Activated CD4-positive, CD25-positive, alpha-beta regulatory T cell (primary cell): ENCODE data around the gene GABARAPL1.
"Not testable (repeated sequence)": the region's sequence is repeated elsewhere in the genome, so short reads cannot be mapped to it uniquely, and the experiment has no call there.

Experiments
- DNase-seq, 4 experiments: peaks; one replicate each; lab custom pipeline; 2025; lab: John Stamatoyannopoulos, UW

The GABARAPL1 gene

DNA sequence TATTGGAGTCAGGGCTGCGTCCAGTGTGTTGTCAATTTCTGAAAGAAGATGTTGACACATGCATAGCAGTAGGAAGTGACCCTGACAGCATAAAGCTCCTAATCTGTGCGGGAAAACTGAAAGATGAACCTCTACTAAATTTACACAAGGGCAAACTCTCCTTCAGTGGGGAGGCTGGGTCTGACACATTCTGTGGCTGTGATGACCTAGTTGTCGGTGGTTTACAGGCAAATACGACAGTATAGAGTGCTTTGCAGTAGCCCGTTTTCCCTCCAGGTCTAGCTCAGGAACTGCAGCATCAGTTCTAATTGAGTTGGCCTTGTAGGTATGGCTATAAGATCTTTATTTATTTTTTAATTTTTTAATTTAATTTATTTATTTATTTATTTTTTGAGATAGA lies 14.8 kb upstream of the GABARAPL1 start:
- no peak for DNase-seq

DNA sequence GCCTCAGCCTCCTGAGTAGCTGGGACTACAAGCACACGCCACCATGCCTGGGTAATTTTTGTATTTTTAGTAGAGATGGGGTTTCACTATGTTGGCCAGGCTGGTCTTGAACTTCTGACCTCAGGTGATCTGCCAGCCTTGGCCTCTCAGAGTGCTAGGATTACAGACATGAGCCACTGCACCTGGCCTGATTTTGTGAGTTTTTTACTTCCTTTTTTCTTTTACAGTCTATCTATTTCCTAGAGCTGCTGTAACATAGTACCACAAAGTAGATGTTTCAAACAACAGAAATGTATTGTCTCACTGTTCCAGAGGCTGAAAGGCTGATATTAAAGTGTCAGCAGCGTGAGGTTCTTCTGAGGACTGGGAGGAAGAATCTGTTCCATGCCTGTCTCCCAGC lies 8.2 kb upstream of the GABARAPL1 start:
- not testable (repeated sequence) for DNase-seq

DNA sequence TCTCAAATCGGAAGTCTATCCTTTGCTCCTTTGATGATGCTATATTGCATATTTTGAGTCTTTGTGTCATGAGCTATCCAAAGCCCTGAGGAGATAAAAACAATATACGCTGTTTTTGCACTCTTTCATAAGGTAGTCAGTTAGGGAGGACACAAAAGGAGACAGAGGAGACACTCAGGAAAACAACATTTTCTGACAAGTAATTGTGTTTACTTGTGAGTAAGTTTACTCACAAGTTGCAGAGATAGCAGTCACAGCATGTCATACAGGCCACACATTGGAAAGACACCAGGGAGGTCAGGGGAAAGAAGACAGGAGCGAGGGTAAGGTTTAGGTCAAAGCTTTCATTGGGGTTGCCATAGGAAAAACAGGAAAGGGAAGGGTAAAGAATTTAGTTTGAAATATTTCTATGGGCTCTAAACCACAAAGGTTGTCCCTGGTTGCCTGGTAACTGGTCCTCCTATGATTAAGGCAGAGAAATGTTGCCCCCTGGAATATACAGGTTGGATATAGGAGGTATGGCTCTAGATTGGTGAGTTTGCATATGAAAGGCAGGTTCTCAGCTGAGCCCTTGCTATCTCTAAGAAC lies 7.4 kb upstream of the GABARAPL1 start:
- no peak for DNase-seq

DNA sequence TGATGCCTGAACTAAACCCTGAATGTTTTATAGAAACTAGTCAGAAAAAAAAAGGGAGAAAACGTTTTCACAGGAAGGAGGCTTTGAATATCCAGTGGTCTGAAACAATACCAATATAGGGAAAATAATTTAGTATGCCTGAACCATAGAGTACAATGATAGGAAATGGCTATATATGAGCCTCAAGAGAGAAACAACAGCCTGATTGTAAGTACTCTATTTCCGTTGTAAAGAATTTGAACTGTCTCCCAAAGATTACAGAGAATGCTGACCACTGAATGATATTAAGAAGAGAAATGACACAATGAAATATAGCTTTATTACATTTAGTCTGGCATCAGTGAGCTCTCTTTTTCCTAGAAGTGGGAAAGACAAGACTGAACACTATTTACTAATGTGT lies 5.5 kb upstream of the GABARAPL1 start:
- no peak for DNase-seq

DNA sequence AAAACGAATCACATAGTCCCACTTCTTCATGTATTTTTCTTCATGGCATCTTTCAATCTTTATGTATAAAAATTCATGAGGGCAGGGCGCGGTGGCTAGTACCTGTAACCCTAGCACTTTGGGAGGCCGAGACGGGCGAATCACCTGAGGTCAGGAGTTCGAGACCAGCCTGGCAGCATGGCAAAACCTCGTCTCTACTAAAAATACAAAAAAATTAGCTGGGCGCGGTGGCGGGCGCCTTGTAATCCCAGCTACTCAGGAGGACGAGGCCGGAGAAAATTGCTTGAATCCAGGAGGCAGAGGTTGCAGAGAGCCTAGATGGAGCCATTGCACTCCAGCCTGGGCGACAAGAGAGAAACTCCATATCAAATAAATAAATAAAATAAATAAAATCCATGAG lies 2.5 kb upstream of the GABARAPL1 start:
- no peak for DNase-seq

DNA sequence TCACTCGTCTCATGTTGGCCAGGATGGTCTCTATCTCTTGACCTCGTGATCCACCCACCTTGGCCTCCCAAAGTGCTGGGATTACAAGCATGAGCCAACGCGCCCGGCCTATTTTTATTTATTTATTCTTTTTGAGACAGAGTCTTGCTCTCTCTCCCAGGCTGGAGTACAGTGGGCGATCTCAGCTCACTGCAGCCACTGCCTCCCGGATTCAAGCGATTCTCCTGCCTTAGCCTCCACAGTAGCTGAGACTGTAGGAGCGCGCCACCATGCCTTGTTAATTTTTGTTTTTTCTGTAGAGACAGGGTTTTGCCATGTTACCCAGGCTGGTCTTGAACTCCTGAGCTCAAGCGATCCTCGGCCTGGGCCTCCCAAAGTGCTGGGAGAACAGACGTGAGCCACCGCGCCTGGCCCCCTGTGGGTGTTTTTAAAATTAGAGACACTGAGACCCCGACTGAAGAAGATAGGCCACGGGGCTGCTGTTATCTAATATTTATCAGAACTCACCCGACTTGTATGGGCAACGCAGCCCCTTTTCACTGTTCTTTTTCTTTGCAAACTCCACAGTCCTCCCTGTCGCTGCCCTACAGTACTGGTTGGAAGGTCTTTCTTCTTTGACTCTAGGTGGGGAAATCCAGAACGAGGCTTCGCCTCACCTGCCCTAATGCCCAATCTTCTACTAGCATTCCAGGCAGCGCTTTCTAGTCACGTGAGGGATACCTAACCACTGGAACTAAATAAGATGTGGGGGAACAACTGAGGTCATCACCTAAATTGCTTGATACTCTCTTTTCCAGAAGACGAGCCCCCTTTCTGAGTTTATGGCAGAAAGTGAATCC lies 1.4 kb upstream of the GABARAPL1 start:
- DNase-seq = no peak

DNA sequence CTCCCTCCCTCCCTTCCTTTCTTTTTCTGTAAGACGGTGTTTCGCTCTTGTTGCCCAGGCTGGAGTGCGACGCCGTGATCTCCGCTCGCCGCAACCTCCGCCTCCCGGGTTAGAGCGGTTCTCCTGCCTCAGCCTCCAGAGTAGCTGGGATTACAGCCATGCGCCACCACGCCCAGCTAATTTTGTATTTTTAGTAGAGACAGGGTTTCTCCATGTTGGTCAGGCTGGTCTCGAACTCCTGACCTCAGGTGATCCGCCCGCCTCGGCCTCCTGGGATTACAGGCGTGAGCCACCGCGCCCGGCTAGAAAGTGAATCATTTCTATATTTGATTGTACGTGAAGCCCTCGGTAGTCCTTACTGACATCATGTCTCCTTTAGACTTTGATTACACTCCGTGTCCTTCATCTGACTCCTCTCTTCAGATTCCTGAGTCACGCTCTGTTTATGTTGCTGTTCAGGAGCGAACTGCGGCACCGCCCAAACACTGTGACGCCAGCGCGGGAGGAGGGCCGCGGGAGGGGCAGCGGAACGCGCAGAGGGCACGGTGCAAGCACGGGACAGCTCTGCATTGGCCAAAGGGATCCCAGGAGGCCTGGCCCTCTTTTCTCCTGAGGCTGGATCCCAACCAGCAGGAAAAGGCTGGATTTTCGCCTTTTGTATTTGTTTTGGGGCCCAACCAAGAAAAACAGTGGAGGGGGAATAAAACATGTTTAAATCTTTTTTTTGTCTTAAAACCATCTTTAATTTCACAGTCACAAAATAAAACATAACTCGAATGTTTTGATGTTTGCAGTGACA lies 538 bp upstream of the GABARAPL1 start:
- peak; percentile 62 to 67 (median 64) for DNase-seq

DNA sequence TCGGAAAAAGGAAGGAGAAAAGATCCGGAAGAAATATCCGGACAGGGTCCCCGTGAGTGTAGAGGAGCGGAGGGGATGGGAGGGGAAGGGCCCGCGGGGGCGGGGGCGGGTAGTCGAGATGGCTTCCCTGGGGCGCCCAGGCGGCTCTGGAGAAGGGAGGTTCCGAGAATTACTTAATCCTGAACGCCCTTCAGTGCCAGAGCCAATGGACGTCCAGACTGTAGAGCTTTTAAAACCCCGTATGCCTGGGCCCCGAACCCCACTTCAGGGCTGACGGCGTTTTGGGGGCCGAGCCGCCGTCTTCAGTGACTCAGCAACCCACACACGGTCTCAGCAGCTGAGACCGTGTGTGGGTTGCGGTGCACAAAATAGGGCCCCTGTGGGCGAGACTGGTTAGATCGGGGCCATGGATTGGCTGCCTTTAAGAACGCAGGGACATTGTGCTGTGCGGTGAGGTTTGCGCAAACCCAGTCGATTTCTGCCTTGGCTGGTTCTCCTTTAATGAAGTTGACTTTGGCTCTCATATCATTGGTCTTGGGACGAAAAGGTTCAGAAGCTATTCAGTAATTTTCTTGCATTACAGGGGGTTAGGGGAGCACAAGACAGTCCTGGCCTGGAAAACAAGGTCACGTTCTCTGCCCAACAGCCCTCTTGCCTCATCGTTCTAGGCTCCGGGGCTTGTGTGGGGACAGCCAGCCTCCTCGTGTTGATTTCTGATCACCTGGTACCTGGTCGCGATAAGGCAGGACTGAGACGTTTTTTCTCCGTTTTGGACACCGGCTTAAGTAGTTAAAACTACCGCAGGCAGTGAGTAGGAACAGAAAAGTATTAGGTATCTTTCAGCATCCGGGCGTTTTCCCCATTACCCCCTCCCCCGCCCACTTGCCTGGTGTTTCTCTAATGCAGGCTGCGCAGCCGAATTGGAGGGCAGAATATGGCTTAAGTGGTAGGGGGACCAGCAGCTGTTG lies 775 bp downstream of the GABARAPL1 start:
- peak; percentile 35 to 70 (median 50) for DNase-seq

DNA sequence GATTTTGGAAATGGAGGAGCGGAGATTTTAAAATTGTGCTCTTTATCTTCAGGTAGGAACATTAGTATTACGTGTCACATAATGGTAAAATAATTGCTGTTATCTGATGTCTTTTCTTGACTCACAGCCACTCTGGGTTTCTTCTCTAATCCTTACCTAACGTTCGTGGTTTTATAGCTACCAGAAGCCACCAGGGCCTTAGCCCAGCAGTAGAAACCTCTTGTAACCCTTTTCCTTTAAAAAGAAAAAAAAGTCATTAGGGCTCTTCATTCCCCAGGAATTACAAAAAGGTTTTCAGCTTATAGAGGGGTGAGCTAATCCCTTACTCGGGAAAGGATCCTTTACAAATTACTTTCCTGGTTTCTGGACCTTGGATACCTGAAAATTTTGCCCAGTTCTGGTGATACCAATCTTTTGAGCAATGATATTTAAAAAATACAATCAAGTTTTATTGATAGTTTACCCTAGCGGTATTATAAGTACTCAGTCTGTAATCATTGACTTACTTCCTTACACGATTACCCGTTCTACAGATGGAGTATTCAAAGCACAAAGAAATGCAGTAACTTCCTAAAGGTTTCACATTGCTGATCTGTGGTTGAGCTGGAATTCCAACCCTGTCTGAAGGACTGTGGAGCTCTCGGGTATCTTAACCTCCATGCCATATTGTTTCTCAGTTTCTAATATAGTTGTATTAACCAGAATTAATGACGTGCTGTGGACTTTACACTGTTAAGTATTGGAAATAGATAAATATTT lies 1.6 kb downstream of the GABARAPL1 start:
- DNase-seq = no peak

DNA sequence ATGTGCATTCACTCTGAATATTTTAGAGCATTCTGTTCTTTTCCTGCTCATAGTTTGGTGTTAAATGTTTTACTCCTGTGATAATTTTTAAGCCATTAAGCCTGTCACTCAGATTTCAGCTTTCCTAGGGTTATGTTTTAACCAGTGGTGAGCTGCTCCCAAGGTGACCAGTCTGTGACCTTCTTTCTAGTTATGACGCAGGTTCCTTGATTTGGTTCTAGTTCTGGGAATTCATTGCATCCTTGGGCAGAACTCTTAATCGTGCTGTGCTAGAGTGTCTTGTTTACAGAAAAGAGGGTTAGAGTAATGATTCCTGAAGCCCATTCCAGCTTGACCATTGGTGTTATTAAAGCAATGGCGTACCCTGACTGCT lies 2.2 kb downstream of the GABARAPL1 start:
- DNase-seq = no peak

DNA sequence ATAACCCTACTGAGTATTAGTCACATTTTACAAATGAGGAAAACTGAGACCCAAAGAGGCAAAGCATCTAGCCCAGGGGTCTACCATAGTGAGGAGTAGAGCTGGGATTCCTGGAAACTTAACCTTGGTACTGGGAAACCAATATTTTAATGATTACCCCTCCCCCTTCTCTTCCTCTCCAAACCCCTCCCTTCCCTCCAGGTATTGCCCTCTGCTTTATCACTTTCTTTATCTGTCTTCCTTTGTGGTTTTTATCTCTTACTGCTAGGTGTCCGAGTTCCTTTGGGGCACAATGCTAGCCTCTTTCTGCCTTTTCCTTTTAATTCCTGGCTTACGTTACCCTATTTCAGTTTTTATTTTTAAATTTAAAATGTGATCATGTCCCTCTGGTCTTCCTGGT lies 2.8 kb downstream of the GABARAPL1 start:
- no peak for DNase-seq

DNA sequence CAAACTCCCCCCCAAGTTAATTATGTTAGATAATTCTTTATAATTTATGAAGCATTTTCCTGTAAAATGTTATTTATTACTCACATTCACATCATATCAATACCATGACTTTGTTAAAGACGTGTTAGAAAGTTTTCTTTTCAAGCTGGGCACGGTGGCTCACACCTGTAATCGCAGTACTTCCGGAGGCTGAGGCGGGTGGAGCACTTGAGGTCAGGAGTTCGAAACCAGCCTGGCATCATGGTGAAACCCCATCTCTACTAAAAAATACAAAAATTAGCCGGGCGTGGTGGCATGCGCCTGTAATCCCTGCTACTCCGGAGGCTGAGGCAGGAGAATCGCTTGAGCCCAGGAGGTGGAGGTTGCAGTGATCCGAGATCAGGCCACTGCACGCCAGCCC lies 3.3 kb downstream of the GABARAPL1 start:
- DNase-seq = not testable (repeated sequence)

DNA sequence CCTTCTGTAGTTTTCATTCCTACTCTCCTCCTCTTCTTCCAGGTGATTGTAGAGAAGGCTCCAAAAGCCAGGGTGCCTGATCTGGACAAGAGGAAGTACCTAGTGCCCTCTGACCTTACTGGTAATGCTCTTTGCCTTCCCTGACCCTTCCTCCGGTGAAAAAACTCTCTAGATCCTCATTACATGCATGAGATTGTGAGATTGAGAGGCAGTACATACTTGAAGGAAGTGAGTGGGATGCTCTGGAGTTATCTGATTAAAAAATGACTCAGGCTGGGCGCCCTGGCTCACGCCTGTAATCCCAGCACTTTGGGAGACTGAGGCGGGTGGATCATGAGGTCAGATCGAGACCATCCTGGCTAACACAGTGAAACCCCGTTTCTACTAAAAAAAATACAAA lies 5.3 kb downstream of the GABARAPL1 start:
- DNase-seq = no peak

DNA sequence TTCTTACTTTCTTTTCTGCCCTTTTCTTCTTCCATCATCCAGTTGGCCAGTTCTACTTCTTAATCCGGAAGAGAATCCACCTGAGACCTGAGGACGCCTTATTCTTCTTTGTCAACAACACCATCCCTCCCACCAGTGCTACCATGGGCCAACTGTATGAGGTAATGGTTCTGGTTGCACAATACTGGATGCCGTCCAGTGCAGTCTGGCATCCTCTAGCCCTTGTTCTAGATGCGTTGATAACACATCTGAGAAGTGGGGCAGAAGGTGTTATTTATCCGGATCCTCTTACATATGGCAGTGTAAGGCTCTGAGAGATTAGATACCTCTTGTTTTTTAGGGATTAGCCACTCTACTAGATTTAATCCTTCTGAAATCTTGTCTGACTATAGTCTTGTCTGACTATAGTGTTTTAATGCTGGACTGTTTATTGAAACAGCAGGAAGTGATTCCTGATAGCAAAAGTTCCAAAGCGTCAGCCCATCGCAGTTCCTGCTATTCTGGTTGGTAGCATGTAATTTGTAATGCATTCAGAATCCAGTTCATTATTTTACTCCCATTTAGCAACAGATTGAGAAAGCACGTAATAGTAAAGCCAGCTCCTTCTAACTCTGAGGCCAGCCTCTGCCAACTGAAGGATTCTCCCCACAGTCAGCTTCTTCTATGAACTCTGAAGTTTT lies 7.9 kb downstream of the GABARAPL1 start:
- DNase-seq = no peak

DNA sequence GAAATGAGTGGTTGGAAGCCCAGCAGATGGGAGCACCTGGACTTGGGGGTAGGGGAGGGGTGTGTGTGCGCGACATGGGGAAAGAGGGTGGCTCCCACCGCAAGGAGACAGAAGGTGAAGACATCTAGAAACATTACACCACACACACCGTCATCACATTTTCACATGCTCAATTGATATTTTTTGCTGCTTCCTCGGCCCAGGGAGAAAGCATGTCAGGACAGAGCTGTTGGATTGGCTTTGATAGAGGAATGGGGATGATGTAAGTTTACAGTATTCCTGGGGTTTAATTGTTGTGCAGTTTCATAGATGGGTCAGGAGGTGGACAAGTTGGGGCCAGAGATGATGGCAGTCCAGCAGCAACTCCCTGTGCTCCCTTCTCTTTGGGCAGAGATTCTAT lies 9.2 kb downstream of the GABARAPL1 start:
- no peak for DNase-seq

DNA sequence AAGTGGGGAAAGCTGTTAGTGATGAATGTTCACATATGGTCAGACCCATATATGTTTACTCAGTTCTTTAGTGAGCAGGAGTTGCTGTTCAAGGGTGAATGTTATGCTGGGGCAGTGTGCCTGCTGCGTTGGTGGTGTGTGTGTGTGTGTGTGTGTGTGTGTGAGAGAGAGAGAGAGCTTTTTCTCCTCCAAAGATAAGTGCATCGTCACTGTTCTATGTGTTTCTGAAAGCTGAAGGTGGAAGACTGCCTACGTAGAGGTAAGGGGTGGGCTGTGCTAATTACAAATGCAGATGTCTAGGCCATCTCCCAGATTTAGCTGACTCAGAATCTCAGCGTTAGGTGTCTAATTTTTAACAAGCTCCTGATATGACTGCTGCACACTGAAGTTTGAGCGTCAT lies 10.5 kb downstream of the GABARAPL1 start:
- no peak for DNase-seq

DNA sequence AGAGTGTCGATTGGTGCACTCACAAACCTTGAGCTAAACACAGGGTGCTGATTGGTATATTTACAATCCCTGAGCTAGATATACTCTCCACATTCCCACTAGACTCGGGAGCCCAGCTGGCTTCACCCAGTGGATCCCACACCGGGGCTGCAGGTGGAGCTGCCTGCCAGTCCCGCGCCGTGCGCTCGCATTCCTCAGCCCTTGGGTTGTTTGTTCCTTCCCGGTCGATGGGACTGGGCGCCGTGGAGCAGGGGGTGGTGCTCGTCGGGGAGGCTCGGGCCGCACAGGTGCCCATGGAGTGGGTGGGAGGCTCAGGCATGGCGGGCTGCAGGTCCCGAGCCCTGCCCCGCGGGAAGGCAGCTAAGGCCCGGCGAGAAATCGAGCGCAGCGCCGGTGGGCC lies 12.7 kb downstream of the GABARAPL1 start:
- not testable (repeated sequence) for DNase-seq

DNA sequence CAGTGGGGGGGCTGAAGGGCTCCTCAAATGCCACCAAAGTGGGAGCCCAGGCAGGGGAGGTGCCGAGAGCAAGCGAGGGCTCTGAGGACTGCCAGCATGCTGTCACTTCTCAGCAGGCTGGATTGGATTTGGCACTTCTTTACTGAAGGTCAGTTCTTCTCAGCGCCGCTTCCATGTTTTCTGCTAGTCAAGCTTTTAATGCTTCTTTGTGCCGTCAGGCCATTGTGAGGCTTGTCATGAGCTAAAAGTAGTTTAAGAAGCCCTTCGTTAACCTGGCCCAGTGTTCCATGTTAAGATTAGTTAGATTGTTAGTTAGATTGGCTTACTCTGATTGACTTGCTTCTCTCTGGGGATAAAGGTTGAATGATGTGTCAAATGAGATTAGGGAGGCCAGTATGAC lies 13.4 kb downstream of the GABARAPL1 start:
- no peak for DNase-seq

DNA sequence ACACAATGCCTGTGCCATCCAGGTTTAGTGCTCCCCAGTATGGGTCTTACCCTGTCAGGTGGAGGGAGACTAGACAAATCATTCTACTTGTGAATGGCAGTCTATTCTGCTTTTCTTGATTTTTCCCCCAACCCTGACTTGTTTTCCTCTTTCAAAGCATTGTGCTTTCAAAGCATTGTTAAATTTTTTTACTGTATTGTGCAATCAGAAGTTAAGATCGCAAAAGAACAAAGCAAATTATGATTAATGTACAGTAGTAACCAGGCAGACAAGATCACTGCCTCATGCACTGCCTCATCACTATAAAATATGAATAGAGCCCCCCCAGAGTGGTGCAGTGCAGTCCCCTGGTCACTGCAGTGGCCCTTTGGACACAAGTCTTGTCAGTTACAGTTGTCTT lies 14.1 kb downstream of the GABARAPL1 start:
- DNase-seq = no peak

DNA sequence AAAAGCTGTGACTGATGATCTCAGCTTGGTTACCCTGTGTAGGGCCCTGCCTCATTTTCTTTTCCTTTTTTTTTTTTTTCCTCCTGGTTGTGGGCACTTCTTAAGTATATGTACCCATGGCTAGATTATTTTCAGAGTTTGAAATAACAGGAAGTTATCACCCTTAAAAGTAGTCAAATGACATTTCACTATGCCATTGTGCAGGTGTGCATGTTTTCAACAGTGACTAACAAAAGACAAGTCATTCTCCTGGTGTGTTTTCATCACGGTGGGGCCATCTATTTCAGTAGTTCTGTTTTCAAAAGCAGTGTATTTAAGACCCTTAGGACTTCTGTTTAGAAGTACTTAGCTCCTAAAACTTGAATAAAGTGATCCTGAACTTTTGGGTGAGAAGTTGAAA lies 15.0 kb downstream of the GABARAPL1 start:
- DNase-seq = no peak

DNA sequence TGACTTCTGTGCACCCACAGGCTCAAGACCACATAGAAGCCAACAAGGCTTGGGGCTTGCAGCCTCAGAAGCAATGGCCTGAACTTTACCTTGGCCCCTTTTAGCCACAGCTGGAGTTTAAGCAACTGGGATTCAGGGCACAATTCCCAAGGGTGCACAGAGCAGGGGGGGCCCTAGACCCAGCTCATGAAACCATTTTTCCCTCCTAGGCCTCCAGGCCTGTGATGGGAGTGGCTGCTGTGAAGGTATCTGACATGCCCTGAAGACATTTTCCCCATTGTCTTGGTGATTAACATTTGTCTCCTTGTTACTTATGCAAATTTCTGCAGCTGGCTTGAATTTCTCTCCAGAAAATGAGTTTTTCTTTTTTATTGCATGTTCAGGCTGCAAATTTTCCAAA lies 21.9 kb downstream of the GABARAPL1 start:
- no peak for DNase-seq
